Endothelial cell of hepatic sinusoid (primary cell): ENCODE measurements around the gene AUTS2.
"Not testable (repeated sequence)": the region's sequence is repeated elsewhere in the genome, so short reads cannot be mapped to it uniquely, and the experiment has no call there.

Experiments used
- in situ Hi-C: cut with HindIII; loops from 2 replicates; pipeline ENCODE4 v1.10.0; 2017; ENCODE audit warnings: low sequenced_read_pairs

The AUTS2 gene

GRCh38 chr7:70267381-70268120 is 669.3 kb downstream of the AUTS2 start:
- in situ Hi-C loops = no loop called here

- in situ Hi-C loops = no loop called here
Observed at GRCh38 chr7:70268179-70268578, 669.9 kb downstream of the AUTS2 start.

- in situ Hi-C loops = no loop called here
Observed at GRCh38 chr7:70270149-70270548, 671.9 kb downstream of the AUTS2 start.

GRCh38 chr7:70271617-70272081 is 673.4 kb downstream of the AUTS2 start:
- in situ Hi-C loops = no loop called here

DNA sequence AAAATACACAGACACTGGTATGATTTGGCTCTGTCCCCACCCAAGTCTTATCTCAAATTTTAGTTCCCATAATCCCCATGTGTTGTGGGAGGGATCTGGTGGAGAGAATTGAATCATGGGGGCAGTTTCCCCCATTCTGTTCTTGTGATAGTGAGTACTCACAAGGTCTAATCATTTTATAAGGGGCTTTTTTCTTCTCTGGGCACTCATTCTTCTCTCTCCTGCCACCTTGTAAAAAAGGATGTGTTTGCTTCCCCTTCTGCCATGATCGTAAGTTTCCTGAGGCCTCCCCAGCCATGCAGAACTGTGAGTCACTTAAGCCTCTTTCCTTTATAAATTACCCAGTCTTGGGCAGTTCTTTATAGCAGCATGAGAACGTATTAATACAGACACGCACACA is 677.3 kb downstream of the AUTS2 start:
- in situ Hi-C loops = not testable (repeated sequence)

- in situ Hi-C loops = no loop called here
Observed at GRCh38 chr7:70285187-70285586, 686.9 kb downstream of the AUTS2 start.

GRCh38 chr7:70285854-70286253 is 687.6 kb downstream of the AUTS2 start:
- in situ Hi-C loops = no loop called here

- in situ Hi-C loops = no loop called here
Observed at GRCh38 chr7:70288781-70289456, 690.6 kb downstream of the AUTS2 start.

DNA sequence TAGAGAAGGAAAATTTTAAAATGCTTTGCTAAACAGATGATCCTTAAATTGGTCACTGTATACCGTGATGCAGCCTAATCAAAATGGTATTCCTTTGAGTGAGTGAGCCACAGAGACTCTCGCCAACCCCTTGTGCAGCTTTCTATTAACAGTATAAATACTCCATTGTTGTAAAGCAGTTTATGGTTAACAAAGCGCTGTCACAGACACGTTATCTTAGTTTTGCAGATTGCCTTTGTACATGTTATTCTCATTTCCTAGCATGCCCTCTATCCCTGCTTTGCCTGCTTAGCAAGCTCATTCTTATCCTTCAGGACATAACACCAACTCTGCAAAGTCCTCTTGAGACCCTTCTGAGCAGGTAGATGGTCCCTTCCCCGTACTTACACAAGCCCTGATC is 694.4 kb downstream of the AUTS2 start:
- in situ Hi-C loops = no loop called here

GRCh38 chr7:70294211-70294911 is 696.1 kb downstream of the AUTS2 start:
- in situ Hi-C loops = no loop called here

DNA sequence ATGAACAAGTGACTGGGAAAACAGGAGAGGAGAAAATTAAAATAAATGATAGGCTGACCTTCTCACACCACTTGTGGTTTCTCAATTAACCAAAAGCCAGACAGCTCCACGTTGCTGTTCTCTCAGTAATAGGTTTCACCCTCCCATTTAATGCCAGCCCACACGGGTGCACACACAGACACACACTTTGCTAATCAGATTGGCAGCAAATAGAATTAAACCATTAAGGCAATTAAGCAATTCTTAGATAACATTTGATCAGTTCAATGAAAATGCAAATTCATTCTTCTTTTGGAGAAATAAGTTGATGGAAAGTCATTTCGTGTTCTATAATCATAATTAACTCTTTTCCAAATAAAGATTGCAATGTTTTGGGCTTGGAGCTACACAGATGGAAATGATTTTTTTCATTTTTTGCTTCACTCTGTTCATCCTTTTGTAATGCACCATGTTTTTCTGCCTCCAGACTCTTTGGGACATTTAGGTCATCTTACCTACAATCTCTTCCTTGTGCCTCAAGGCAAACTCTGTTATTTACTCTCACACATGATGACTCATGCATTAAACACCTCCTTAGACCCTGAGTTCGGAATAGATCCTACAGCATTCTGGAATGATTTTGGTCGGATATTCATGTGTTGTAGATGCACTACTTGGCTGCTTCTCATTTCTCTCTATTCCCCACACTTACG is 700.7 kb downstream of the AUTS2 start:
- in situ Hi-C loops = no loop called here

DNA sequence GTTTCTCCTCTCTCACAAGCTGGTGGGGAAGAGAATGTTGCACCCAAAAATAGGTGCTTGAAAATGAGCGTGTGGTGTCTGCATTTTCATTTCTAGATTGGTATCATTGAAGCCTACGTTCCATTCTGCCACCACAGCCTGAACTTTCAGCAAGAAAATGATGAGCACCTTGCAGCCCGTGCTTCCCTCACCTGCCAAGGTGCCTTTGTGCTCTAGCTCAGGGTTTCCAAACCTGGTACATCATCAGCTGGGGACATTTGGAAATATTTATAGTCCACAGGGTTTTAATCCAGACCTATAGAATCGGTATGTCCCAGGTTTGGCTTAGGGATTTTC is 701.2 kb downstream of the AUTS2 start:
- in situ Hi-C loops = no loop called here

- in situ Hi-C loops = no loop called here
Observed at GRCh38 chr7:70301673-70302185, 703.5 kb downstream of the AUTS2 start.

- in situ Hi-C loops = no loop called here
Observed at GRCh38 chr7:70303309-70303708, 705.0 kb downstream of the AUTS2 start.

DNA sequence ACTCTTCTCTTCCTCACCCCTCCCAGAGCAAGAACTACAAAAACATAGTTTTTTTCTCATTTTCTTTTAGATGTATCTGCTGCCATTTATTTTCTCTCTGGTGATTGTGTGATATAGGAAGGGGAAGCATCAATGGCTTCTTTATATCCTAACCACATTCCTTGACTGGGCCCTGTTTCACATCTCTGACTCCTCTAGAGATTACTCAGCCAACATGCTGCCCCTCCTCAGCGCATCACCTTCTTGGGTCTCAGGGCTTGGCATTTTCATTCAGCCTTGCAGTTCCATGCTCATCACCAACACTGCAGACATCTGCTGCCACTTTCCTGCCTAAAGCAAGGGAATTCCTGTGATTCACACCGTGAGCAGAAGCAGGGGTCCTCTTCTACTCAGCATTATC is 705.5 kb downstream of the AUTS2 start:
- in situ Hi-C loops = no loop called here

GRCh38 chr7:70306173-70306572 is 707.9 kb downstream of the AUTS2 start:
- in situ Hi-C loops = no loop called here

- in situ Hi-C loops = no loop called here
Observed at GRCh38 chr7:70307544-70308106, 709.4 kb downstream of the AUTS2 start.

DNA sequence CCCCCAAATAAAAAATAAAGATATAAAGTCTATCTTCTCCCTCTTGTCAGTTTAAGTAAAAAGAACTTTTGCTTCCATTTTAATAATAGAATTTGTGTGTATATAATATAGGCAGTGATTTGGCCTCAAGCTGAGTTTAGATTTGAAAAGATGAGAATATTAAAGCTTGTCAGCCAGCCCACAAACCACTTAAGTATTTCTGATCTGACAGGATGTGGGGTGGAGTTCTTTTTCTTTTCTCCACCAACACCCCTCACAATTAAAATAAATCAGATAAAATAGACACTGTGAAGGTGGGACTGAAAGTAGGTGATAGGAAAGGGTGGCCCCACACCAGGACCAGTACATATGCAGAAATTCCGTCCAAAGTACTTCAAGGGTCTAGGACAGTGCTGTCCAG is 714.1 kb downstream of the AUTS2 start:
- in situ Hi-C loops = no loop called here

GRCh38 chr7:70313271-70313670 is 715.0 kb downstream of the AUTS2 start:
- in situ Hi-C loops = no loop called here

GRCh38 chr7:70313687-70314086 is 715.4 kb downstream of the AUTS2 start:
- in situ Hi-C loops = no loop called here

GRCh38 chr7:70314221-70314620 is 715.9 kb downstream of the AUTS2 start:
- in situ Hi-C loops = no loop called here
